Measurements from ENCODE around the gene GNAZ.

The GNAZ gene

DNA sequence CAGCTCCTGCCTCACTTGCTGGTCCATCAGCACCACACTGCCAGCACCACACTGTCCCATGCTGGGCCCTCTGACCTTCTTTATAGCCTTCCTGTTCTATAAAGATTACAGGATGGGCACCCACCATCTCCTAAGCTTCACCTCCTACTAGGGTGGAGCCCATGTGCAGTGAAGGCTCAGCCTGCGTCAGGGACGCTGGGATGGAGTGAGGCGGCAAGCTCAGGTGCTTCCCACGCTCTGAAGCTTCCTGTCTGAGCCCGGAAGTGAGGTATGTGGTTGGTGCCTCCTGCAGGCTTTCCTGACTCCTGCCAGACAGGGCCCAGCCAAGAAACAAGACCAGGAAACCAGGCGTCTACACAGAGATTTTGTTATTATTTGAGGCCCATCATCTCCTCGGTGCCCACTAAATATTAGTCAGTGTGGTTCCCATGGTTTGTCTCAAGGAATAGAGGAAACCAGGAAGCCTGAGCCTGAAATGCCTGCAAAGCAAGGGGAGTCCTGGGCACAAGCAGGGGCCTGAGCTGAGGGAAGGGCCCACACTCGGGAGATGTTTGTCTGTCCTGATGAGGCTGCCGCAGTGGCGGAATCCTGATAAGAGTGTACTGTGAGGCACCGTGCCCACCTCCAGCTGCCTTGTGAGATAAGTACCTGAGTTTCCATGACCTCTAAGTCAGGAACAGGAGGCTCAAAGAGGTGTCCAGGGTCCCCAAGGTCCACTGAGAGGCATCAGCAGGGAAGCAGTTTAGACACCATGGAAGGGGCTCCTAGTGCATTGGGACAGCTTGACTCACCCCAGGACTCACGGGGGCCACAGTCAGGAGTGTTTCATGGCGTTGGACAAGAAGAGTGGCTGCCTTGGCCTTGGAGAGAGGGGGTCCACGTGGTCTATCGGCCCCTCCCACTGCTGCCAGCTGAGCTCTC lies 49.4 kb downstream of the GNAZ start:
- Histone ChIP-seq H3K27me3 (no peaks in the 10 kb centered on the region), H3K27ac (no peak overlapping the region)
- TF ChIP-seq, protein P1, sequence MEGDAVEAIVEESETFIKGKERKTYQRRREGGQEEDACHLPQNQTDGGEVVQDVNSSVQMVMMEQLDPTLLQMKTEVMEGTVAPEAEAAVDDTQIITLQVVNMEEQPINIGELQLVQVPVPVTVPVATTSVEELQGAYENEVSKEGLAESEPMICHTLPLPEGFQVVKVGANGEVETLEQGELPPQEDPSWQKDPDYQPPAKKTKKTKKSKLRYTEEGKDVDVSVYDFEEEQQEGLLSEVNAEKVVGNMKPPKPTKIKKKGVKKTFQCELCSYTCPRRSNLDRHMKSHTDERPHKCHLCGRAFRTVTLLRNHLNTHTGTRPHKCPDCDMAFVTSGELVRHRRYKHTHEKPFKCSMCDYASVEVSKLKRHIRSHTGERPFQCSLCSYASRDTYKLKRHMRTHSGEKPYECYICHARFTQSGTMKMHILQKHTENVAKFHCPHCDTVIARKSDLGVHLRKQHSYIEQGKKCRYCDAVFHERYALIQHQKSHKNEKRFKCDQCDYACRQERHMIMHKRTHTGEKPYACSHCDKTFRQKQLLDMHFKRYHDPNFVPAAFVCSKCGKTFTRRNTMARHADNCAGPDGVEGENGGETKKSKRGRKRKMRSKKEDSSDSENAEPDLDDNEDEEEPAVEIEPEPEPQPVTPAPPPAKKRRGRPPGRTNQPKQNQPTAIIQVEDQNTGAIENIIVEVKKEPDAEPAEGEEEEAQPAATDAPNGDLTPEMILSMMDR (IDR thresholded peaks at IDR 0.05) = no peak

GRCh38 chr22:23120415-23120899 lies 50.1 kb downstream of the GNAZ start:
- TF ChIP-seq, protein P1 (IDR thresholded peaks at IDR 0.05) = no peak
- Histone ChIP-seq H3K9me3 (no peaks in the 10 kb centered on the region), H3K36me3 (no peaks in the 10 kb centered on the region), H3K4me1 (ENCODE audit: control insufficient read depth in 1 of 2, insufficient read depth in 1 of 2, low read depth in 1 of 2, low read length in 1 of 2) (no peaks in the 10 kb centered on the region), H3K27ac (no peak overlapping the region), H3K27me3 (no peaks in the 10 kb centered on the region), H3K4me3 (ENCODE audit: low read depth in 1 of 2, low read length in 1 of 2) (no peak overlapping the region)

More for the DNA sequence above, 49.4 kb downstream of the GNAZ start:
- H3K4me3 ChIP-seq (ENCODE audit: low read depth in 1 of 2, low read length in 1 of 2) = no peak overlapping the region
- H3K36me3 ChIP-seq = no peaks in the 10 kb centered on the region
- H3K4me1 ChIP-seq (ENCODE audit: control insufficient read depth in 1 of 2, insufficient read depth in 1 of 2, low read depth in 1 of 2, low read length in 1 of 2) = no peaks in the 10 kb centered on the region
- no peaks in the 10 kb centered on the region for H3K9me3 ChIP-seq

- Histone ChIP-seq H3K27me3 (no peaks in the 10 kb centered on the region), H3K27ac (no peak overlapping the region), H3K9me3 (no peaks in the 10 kb centered on the region), H3K4me1 (ENCODE audit: control insufficient read depth in 1 of 2, insufficient read depth in 1 of 2, low read depth in 1 of 2, low read length in 1 of 2) (no peaks in the 10 kb centered on the region), H3K4me3 (ENCODE audit: low read depth in 1 of 2, low read length in 1 of 2) (no peak overlapping the region), H3K36me3 (no peaks in the 10 kb centered on the region)
- TF ChIP-seq, protein P1 (IDR thresholded peaks at IDR 0.05) = no peak
These were observed 50.7 kb downstream of the GNAZ start for GRCh38 chr22:23121000-23121421.

DNA sequence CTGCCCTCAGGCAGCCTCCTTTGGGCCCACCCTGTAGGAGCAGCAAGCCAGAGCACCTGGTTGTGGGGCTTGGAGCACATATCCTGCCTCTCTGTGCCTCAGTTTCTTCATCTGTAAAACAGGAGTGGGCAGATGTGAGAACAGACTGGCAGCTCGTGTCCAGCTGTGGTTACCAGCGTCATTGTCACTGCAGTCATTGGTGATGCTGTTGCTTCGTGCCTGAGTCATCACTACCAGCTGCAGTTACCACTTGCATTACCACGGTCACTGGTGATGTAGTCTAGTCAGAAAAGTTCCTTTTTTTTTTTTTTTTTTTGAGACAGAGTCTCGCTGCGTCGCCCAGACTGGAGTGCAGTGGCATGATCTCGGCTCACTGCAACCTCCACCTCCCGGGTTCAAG lies 51.1 kb downstream of the GNAZ start:
- H3K4me3 ChIP-seq (ENCODE audit: low read depth in 1 of 2, low read length in 1 of 2) = no peak overlapping the region
- no peaks in the 10 kb centered on the region for H3K4me1 ChIP-seq (ENCODE audit: control insufficient read depth in 1 of 2, insufficient read depth in 1 of 2, low read depth in 1 of 2, low read length in 1 of 2)
- no peaks in the 10 kb centered on the region for H3K36me3 ChIP-seq
- H3K9me3 ChIP-seq = no peaks in the 10 kb centered on the region
- TF ChIP-seq, protein P1 (IDR thresholded peaks at IDR 0.05) = no peak
- no peaks in the 10 kb centered on the region for H3K27me3 ChIP-seq
- H3K27ac ChIP-seq = no peak overlapping the region

- no peak overlapping the region for H3K27ac ChIP-seq
- no peaks in the 10 kb centered on the region for H3K9me3 ChIP-seq
- no peaks in the 10 kb centered on the region for H3K36me3 ChIP-seq
- no peaks in the 10 kb centered on the region for H3K27me3 ChIP-seq
- no peaks in the 10 kb centered on the region for H3K4me1 ChIP-seq (ENCODE audit: control insufficient read depth in 1 of 2, insufficient read depth in 1 of 2, low read depth in 1 of 2, low read length in 1 of 2)
- H3K4me3 ChIP-seq (ENCODE audit: low read depth in 1 of 2, low read length in 1 of 2) = no peak overlapping the region
- TF ChIP-seq, protein P1 (IDR thresholded peaks at IDR 0.05) = no peak
These were observed 52.1 kb downstream of the GNAZ start for GRCh38 chr22:23122216-23122957.
